Activated CD4-positive, alpha-beta T cell treated with anti-CD3 and anti-CD28 coated beads, Interleukin-2, amount 50 U/mL, for 1 hour (primary cell): ENCODE results near the gene ZNF550.
"Not testable (repeated sequence)": the region's sequence is repeated elsewhere in the genome, so short reads cannot be mapped to it uniquely, and the experiment has no call there.

ENCODE experiments used
- DNase-seq: peaks from one replicate; pipeline ENCODE4 v3.0.0-alpha.2; 2020

ZNF550 gene

DNA sequence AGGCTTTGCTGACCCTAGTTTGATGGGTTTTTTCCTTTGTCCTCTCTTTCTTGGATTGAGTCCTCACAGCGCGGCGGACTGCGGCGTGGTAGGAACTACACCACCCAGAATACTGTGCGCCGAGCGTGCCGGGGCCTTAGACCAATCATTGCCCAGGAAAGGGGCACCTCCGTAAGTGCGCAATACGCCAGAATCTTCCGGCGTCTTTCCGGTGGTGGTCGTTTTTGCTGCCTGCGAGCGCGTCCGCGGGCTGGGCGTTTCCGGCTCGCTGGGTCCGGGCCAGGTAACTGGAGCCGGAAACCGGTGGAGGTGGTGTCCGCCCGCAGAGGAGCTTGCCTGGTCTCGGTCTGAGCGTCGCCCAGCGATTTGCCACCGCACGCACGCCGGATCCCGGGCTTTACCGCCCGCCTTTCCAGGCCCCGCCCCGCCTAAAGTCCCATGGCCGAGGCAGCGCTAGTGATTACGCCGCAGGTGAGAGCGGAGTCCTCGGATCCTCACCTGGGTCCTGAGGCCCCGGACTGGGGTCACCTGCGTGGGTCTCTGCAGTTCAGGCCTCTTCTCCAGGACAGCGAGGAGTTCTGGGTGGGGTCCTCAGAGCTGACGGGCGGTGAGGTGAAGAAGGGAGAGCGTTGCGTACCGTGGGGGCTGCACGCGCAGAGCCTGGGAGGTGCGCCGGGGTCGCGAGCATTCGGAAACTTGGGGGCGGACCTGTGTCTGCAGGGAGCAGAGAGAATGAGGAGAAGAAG, 32.4 kb downstream of the ZNF550 start, which contains the start of gene ZNF549:
Gene ZNF549, plus strand, starts transcription at position 221 of the 746 bp plus-strand sequence. Its CDS starts 218 bp downstream, at position 439.
- peak; percentile 83 for DNase-seq

DNA sequence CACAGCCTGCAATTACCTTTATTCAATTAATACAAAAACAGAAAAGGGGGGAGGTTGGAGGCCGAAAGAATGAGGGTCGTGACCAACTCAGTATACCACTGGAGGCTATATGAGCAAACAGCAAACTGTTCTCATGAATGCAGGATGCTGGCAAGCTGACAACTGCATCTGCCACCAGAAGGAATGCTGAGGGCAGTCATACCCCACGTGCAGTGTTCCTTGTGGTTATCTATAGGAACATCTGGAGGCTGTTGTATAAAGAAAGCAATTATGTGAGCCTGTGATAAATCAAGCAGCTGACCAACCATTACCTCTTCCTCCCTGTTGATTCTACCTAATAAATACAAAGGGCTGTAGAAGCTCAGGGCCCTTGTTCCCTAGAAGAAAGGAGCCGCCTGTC, 41.6 kb downstream of the ZNF550 start:
- DNase-seq, result not testable (repeated sequence)

DNA sequence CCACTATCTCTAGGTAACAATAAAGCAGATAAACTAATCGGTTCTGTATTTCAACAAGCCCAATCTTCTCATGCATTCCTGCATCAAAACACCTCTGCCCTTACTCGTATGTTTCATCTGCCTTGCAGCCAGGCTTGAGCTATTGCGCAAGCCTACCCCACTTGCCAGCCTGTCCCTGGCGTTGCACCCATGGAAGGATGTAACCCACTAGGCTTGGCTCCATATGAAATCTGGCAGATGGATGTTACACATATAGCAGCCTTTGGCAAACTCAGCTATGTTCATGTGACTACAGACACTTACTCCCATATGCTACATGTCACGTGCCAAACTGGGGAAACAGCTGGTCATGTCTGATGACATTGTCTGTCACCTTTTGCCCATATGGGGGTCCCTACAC, 44.4 kb downstream of the ZNF550 start:
- no peak for DNase-seq

DNA sequence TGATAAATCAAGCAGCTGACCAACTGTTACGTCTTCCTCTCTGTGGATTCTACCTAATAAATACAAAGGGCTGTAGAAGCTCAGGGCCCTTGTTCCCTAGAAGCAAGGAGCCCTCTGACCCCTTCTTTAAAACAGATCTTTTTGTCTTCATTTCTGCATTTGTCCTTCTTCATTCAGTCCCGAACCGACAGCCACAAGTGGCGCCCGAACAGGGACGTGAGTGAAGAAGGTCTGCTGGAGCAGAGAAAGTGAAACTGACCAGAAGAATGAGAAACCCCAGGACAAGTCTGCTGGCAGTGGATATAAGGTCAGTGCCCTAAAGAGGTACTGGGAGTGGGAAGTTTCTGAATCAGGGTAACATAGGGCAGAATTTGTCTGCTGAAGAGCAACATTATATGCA, 46.8 kb downstream of the ZNF550 start:
- no peak for DNase-seq

DNA sequence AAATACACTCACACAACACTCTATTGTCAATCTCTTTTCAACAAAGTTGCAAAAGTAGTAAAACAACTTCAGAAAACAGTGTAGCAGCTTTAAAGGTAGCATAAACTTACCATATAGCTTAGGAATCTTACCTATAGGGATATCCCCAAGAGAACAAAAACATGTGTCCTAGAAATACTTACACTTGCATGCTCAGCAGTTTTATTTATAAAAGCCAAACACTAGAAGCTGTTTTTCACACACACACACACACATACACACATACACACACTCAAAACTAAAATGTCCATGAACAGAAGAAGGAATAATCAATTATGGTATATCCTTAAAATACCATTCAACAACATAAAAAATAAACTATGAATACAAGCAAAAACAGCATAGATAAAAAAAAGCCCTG, 48.2 kb downstream of the ZNF550 start:
- DNase-seq, result no peak

DNA sequence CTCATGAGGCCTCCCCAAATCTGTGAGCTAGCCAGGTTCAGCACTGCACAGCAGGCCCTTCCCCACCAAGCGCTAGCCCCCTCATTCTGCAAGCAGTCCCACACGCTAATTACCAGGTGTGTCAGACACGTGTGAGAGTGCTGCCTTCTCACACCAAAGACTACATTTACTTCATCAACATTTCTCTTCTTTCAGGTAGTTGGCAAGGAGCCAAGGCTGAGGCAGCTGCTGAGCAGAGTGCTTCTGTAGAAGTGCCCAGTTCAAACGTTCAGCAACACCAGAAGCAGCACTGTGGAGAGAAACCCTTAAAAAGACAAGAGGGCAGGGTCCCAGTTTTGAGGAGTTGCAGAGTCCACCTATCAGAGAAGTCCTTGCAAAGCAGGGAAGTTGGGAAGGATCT, 53.5 kb downstream of the ZNF550 start:
- DNase-seq, result no peak

DNA sequence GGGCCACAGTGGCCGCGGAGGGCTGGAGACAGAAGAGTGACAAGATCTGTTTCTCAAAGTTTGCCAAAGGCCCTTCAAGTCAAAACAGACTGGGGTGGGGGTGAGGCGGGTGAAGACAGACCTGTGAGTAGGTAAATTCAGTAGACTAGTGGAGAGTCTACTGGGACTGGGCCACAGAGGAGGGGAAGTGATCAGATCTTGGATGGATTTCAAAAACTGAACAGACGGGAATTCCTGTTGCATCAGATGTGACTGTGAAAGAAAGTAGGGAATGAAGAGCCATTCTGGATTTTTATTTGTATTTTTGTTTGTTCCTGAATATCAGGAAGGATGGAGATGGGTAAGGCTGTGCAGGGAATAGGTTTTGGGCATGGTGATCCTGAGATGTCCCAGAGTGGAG, 59.3 kb downstream of the ZNF550 start:
- DNase-seq, result not testable (repeated sequence)

DNA sequence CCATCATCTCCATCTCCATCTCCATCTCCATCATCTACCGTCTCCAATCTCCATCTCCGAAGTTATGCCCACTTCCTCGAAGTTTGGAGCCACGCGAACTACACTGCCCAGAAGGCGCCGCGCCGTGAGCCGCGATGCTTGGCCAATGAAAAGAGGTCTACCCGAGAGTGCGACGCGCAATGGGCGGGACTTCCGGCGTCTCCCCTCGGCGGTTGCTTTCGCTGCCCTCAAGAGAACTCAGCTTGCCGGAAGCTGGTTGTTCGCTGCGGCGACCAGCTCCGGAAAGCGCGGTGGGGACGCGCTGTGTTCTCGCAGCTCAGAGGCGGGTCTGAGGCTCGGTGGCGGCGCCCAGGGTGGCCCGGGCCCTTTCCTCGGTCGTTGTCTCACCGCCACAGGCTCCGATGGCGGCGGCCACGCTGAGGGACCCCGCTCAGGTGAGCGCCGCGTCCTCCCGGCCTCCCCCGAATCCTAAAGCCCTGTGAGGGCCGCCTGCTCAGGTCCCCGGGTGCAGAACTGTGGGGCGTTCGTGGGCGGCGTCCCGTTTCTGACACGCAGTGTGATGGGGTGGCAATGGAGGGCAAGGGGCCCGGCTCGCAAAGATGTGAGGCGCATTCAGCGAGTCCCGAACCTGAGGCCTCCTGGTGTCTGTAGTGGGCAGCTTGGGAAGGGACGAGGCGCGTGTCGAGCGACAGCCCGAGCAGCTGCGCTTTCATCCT, 59.8 kb downstream of the ZNF550 start, which contains the start of gene ZNF773:
Gene ZNF773, plus strand, starts transcription at position 259 of the 716 bp plus-strand sequence. Its CDS starts 143 bp downstream, at position 402.
- peak; percentile 97 for DNase-seq

DNA sequence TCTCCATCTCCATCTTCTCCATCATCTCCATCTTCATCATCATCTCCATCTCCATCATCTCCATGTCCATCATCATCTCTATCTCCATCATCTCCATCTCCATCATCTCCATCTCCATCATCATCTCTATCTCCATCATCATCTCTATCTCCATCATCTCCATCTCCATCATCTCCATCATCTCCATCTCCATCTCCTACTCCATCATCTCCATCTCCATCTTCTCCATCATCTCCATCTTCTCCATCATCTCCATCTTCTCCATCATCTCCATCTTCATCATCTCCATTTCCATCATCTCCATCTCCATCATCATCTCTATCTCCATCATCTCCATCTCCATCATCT, 60.4 kb downstream of the ZNF550 start:
- DNase-seq, result not testable (repeated sequence)

DNA sequence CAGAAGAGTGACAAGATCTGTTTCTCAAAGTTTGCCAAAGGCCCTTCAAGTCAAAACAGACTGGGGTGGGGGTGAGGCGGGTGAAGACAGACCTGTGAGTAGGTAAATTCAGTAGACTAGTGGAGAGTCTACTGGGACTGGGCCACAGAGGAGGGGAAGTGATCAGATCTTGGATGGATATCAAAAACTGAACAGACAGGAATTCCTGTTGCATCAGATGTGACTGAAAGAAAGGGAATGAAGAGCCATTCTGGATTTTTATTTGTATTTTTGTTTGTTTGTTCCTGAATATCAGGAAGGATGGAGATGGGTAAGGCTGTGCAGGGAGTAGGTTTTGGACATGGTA, 71.4 kb downstream of the ZNF550 start:
- DNase-seq, result not testable (repeated sequence)

DNA sequence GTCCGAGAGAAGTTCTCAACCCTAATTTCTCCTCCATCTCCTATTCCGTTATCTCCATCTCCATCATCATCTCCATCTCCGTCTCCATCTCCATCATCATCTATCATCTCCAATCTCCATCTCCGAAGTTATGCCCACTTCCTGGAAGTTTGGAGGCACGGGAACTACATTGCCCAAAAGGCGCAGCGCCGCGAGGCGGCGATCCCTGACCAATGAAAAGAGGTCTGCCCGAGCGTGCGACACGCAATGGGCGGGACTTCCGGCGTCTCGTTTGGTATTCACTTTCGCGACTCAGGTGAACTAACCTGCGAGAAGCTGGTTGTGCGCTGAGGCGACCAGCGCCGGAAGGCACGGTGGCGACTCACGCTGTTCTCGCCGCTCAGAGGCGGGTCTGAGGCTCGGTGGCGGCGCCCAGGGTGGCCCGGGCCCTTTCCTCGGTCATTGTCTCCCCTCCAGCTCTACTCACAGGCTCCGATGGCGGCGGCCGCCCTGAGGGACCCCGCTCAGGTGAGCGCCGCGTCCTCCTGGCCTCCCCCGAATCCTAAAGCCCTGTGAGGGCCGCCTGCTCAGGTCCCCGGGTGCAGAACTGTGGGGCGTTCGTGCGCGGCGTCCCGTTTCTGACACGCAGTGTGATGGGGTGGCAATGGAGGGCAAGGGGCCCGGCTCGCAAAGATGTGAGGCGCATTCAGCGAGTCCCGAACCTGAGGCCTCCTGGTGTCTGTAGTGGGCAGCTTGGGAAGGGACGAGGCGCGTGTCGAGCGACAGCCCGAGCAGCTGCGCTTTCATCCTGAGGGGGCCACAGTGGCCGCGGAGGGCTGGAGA, 72.0 kb downstream of the ZNF550 start, which contains the start of gene ZNF419:
Gene ZNF419, plus strand, starts transcription at position 274 of the 822 bp plus-strand sequence. Its CDS starts 201 bp downstream, at position 475.
- peak; percentile 95 for DNase-seq
